ENCODE measurements around the gene S100A1.
"Not testable (repeated sequence)": the region's sequence is repeated elsewhere in the genome, so short reads cannot be mapped to it uniquely, and the experiment has no call there.

S100A1 gene

DNA sequence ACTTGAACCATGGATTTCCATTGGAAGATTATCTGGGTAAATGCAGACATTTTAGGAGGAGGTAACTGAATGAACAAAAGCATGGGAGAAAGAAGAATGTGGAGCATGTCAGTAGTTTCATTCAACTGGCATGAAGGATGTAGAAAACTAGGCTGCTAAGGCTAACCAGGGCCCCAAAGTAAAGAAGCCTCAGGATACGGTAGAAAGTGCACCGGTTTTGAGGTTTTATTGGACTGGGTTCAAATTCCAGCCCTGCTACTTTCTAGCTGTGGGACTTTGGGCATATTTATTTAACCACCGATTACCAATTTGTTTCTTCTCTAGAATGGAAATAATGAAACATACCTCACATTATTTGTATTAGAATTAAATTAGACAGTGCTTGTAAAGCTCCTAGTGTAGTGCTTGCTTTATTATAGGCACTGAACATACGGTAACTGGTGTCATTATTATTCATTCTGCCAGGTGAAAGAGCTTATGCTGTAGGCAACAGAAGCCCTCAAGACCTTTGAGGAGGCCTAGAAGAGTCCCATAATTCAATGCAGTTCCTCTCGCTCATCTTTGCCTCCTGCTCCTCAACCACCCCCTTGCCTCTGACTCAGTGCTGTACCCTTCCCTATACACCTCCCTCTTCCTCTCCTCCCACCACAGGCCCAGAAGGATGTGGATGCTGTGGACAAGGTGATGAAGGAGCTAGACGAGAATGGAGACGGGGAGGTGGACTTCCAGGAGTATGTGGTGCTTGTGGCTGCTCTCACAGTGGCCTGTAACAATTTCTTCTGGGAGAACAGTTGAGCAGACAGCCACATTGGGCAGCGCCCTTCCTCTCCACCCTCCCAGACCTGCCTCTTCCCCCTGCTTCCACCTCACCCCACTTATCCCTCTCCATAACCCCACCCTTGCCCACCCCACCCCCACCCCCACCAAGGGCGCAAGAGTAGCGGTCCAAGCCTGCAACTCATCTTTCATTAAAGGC is 3.1 kb downstream of the S100A1 start:
- DNase-seq (ENCODE audit: low read depth), result no peak

GRCh38 chr1:153633161-153633753 is 5.0 kb downstream of the S100A1 start:
- no peak for DNase-seq (ENCODE audit: low read depth)

DNA sequence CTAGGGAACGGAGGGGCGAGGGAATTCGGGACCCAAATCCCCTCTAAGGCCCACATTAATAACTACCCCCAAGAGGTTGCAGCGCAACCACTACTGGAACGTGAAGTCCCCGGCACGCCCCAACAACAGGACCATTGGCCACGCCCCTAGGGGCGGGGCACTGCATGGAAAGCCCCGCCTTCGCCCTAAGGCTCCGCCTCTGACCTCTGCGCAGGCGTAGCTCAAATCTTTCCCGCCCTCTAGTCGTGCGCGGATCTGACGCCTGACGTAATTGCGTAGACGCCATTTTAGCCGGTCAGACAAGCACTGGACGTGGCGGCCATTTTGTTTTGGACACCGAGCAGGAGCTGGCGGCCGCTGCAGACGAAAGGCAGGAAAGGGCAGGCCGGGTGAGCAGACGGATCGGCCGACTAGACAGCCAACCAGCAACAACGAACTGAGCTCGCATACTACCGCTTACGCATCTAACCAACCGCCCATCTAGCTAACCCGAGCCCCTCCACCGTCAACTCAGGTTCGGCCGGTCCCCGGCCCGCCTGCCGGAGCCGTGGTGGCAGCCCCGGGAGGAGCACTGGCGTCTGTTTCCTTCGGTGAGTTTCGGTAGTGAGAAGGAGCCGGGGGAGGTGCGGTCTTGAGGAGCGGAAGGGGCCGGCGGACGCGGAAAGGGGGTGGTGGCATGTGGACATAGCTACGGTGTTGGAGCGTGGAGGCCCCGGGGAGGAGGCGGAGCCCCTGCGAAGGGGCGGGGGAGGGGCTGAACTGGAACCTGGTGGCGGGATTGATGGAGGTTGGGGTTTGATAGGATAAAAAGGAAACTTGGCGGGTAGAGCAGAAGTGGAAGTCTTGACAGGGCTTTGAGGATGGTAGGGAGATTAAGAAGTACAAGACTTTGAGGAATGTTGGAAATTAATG is 5.8 kb downstream of the S100A1 start, which contains the start of gene CHTOP:
TSS of gene CHTOP (plus strand) at position 313 of the 912 bp plus-strand sequence. CDS start 2,523 bp downstream, outside the sequence.
- peak; percentile 97 for DNase-seq (ENCODE audit: low read depth)

DNA sequence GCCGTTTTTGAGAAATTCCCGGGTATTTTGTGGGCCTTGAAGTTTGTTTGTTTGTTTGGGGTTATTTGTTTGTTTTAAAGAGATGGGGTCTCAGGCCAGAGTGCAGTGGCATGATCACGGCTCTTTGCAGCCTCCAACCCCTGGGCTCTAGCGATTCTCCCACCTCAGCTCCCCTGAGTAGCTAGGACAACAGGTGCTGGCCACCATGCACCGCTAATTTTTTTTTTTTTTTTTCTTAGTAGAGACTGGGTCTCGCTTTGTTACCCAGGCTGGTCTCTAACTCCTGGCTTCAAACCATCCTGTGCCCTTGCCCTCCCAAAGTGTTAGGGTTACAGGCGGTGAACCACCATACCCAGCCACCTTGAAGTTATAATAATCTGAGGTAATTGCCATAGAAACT is 7.6 kb downstream of the S100A1 start:
- DNase-seq (ENCODE audit: low read depth), result no peak

DNA sequence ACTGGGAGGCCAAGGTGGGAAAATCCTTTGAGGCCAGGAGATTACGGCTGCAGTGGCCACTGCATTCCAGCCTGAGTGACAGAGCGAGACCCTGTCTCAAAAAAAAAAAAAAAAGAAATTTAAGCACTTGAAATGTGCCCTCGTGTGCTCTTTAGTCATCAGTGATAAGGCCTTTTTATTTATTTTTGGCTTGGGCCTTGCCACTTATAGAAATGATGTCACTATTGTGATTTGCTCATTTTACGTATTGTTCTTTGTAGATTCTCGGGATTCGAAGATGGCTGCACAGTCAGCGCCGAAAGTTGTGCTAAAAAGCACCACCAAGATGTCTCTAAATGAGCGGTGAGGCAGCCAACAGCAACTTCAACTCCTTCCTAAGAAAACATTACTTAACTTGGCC is 8.1 kb downstream of the S100A1 start:
- DNase-seq (ENCODE audit: low read depth), result no peak

DNA sequence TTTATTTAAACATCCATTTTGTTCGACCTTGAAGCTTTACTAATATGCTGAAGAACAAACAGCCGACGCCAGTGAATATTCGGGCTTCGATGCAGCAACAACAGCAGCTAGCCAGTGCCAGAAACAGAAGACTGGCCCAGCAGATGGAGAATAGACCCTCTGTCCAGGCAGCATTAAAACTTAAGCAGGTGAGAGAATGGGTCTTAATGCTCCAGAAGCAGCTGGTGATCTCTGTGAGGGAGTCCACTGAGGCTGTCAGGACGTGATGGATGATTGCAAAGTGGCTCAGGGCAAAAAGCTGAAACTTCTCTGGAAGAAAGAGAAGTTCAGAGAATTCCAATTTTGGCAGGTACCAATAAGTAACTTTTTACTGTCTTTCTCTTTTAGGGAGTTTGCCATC is 10.0 kb downstream of the S100A1 start:
- no peak for DNase-seq (ENCODE audit: low read depth)

GRCh38 chr1:153639280-153639679 is 11.0 kb downstream of the S100A1 start:
- no peak for DNase-seq (ENCODE audit: low read depth)

DNA sequence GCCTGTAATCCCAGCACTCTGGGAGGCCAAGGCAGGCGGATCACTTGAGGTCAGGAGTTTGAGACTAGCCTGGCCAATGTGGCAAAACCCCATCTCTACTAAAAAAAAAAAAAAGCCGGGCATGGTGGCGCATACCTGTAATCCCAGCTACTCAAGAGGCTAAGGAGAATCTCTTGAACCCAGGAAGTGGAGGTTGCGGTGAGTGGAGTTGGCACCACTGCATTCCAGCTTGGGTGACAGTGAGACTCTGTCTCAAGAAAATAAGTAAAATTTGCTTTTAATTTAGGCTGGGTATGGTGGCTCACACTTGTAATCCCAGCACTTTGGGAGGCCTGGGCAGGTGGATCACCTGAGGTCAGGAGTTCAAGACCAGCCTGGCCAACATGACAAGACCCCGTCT is 12.0 kb downstream of the S100A1 start:
- not testable (repeated sequence) for DNase-seq (ENCODE audit: low read depth)

DNA sequence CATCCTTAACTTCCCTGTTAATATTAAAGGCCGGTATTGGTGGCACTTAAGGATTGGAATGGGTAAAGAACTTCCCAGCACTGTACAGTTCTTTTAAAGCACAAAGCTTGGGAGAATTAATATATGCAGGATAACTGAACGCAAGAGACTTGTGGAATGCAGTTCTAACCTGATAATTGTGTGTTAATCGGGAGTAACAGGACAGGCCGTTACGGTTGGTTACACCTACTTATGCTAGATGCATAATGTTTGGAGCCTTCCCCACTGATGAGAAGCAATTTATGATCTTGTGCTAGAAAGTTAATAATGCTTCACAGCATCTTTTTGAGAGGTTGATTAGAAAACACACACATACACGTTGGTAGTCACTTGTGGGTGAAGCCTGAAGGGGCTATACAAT is 12.6 kb downstream of the S100A1 start:
- no peak for DNase-seq (ENCODE audit: low read depth)

DNA sequence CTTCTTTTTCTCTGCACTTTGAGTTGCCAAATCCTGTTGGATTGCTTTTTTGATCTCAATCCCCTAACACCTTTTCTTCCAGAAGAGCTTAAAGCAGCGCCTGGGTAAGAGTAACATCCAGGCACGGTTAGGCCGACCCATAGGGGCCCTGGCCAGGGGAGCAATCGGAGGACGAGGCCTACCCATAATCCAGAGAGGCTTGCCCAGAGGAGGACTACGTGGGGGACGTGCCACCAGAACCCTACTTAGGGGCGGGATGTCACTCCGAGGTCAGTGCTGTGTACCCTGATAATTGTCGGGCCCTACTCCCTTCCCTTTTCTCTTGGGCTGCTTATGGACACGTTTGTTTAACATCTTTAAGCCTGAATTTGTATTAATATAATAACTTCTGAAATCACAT is 13.9 kb downstream of the S100A1 start:
- DNase-seq (ENCODE audit: low read depth), result no peak

DNA sequence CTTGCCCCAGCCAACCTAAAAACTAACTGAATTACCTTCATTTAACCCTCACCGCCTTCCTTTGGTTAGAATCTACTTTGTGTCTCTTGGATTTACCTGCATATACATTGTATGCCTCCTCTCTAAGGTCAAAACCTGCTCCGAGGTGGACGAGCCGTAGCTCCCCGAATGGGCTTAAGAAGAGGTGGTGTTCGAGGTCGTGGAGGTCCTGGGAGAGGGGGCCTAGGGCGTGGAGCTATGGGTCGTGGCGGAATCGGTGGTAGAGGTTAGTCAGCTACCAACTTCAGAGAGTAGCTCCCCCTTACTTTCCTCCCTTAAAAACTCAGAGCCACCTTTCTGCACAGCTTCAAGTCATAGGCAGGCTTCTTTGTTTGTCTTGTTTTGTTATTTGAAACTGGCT is 14.9 kb downstream of the S100A1 start:
- DNase-seq (ENCODE audit: low read depth), result no peak

- no peak for DNase-seq (ENCODE audit: low read depth)
Observed at GRCh38 chr1:153643816-153644215, 15.6 kb downstream of the S100A1 start.

- no peak for DNase-seq (ENCODE audit: low read depth)
Observed at GRCh38 chr1:153646672-153647345, 18.6 kb downstream of the S100A1 start.

- DNase-seq (ENCODE audit: low read depth), result no peak
Observed at GRCh38 chr1:153647346-153647714, 19.1 kb downstream of the S100A1 start.

DNA sequence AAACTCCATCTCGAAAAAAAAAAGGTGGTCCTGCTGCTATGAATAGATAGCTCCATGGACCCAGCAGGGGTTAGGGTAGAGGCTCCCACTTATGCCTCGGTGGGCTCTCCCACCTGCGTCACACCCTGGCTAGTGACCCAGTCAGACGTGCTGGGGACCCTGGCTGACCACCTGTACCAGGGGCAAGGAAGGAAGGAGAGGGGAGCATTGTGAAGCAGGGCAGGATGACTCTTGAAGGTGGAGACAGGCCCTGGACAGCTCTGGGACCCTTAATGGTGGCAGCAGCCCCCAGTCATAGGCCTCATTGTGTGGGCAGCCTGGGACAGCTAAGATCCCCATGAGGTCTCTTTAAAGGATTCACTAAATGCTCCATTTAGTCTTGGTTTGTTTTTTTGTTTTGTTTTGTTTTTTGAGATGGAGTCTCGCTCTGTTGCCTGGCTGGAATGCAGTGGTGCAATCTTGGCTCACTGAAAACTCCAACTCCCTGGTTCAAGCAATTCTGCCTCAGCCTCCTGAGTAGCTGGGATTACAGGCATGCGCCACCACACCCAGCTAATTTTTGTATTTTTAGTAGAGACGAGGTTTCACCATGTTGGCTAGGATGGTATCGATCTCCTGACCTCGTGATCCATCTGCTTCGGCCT is 19.9 kb downstream of the S100A1 start:
- DNase-seq (ENCODE audit: low read depth), result no peak

DNA sequence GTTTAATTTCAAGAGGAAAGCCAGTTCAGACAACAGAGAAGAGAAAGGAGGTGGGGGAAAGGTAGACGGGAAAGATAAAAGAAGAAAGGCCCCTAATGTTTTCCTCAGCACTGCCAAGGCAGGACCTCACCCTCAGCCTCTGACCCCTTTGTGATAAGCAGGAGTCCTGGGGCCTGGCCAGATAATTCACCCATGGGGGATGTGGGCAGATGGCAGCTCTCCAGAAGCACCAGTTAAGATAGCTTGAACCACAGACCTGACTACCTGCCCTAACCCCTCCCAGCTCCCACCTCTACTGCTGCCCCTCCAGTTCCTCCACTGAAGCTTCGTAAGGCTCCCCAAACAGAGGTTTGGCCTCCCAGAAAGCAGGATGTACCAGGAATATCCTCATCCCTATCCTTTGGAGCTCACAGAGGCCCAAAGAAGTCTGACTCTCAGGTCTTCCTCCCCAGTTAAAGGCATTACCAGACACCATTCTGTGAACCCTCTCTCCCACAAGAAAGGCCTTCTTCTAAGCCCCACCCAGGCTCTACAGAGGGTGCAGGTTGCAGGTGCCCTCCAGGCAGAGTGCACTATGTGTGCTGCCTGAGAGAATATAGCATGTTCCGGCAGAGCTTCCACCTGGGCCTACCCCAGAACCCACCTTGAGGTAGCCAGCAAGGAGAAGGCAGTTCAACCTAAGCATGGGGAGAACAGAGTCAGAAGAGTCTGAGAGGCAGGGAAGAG is 21.1 kb downstream of the S100A1 start:
- no peak for DNase-seq (ENCODE audit: low read depth)

DNA sequence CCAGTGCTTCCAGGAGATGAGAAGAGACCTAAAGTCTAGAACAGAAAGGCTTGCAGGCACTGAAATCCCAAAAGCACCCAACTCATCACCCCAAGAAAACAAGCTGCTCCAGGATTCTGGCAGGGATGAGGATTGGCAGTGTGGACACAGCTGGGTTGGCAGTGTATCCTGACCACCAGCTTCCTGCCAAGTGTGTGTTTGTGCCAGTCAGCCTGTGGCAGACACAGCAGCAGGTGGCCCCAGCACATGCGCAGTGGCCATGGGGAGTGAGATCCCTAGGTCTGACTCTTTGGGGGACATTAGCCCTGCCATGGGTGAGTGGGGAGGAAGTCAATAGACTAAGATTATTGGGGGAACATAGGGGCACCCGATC is 21.6 kb downstream of the S100A1 start:
- DNase-seq (ENCODE audit: low read depth), result no peak

DNA sequence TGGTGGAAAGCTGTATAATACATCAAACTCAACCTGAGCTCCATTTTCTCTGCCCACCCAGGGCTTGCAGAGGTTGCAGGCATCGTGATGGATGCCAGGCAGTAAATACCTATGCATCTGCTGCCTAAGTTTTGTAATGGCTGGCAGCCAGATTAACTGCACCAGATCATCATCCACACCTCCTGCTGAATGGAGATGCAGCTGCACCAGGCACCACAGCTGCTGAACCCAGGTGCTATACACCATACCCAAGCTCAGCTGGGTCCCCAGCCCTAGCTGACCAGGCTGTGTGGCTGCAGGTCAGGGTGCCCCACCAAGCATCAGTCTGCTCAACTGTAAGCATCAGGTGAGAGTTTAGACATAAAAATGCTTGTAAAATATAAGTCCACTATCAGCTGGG is 23.5 kb downstream of the S100A1 start:
- no peak for DNase-seq (ENCODE audit: low read depth)

DNA sequence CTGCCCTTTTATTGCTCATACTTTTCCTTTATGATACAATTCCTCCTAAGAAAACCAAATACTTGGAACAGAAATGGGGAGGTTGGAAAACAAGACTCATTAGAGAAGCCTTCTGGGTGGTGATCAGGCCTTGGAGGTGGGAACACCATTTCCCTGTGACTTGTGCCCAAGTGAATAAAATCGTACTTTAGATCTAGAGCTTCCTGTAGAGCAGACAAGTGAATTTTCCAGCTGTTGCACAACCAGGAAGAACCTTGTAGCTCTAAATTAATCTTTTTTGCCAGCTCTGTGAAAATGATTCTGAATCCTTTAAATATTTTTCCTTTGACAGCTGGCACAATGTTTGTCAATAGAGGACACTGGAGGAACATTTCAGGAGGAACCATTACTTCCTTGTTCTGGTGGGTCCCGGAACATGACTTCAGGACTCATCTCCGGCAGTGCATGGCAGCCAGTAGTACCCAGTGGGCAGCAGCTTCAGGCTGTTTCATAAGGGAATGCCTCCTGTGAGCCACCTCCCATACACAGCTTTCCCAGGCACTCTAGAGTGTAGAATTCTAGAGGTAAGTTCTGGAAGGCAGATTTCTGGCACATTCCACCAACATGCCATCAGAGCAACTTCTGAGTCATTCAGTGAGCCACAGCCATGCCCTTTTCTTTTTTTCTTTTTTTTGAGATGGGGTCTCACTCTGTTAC is 24.7 kb downstream of the S100A1 start:
- DNase-seq (ENCODE audit: low read depth), result no peak

GRCh38 chr1:153655333-153655732 is 27.1 kb downstream of the S100A1 start:
- DNase-seq (ENCODE audit: low read depth), result no peak
